GM23338 (cell line): ENCODE data around the gene C1QTNF5. TPM values are rescaled to one million over a fixed set of nuclear protein-coding genes. Genes with fewer than 3 reads are reported as not detected.

Experiments used
- ATAC-seq: fragments of 200-7000 bp; cut with Tn5 transposase; 3 replicates; pipeline ENCODE4 v1.9.1; 2020
- DNase-seq: peaks from one replicate; pipeline ENCODE4 v3.0.0-alpha.2; 2015; ENCODE audit warnings: low spot score
- H2AFZ ChIP-seq: fragments of 200-600 bp; sonication (generic); 2 replicates; pipeline ENCODE4 v1.8.0; 2016; ENCODE audit warnings: antibody characterized with exemption, mild to moderate bottlenecking, moderate library complexity
- H3F3A ChIP-seq: fragments of 200-600 bp; sonication (generic); replicated peaks from 2 replicates; pipeline ENCODE4 v1.8.0; 2017; ENCODE audit warnings: antibody characterized with exemption, mixed run types, low read depth
- H3K27ac ChIP-seq: fragments of 200-600 bp; sonication (generic); 2 replicates; pipeline ENCODE4 v1.6.1; 2016; ENCODE audit warnings: low read depth
- H3K27me3 ChIP-seq: fragments of 200-600 bp; sonication (generic); 2 replicates; pipeline ENCODE4 v1.8.0; 2016; ENCODE audit warnings: mild to moderate bottlenecking, mixed run types, moderate library complexity; ENCODE audit not compliant: insufficient read depth
- H3K36me3 ChIP-seq: fragments of 200-600 bp; sonication (generic); 2 replicates; pipeline ENCODE4 v1.8.0; 2016; ENCODE audit warnings: mild to moderate bottlenecking; ENCODE audit not compliant: insufficient read depth
- H3K4me1 ChIP-seq: fragments of 200-600 bp; sonication (generic); 2 replicates; pipeline ENCODE4 v1.8.0; 2016; ENCODE audit warnings: mild to moderate bottlenecking, moderate library complexity; ENCODE audit not compliant: insufficient read depth
- H3K4me2 ChIP-seq: fragments of 200-600 bp; sonication (generic); 2 replicates; pipeline ENCODE4 v1.7.1; 2017; ENCODE audit warnings: mixed run types
- H3K4me3 ChIP-seq: fragments of 200-600 bp; sonication (generic); 2 replicates; pipeline ENCODE4 v1.6.1; 2016; ENCODE audit warnings: mixed run types
- H3K79me2 ChIP-seq: fragments of 200-600 bp; sonication (generic); replicated peaks from 2 replicates; pipeline ENCODE4 v1.8.0; 2017; ENCODE audit warnings: mild to moderate bottlenecking; ENCODE audit not compliant: insufficient read depth
- H3K9me2 ChIP-seq: fragments of 200-600 bp; sonication (generic); 2 replicates; pipeline ENCODE4 v1.8.0; 2017; ENCODE audit not compliant: insufficient read depth
- H4K20me1 ChIP-seq: fragments of 200-600 bp; sonication (generic); replicated peaks from 2 replicates; pipeline ENCODE4 v1.8.0; 2017; ENCODE audit warnings: mild to moderate bottlenecking; ENCODE audit not compliant: insufficient read depth
- H3K27ac Mint-ChIP-seq: 2 replicates; pipeline ENCODE4 v1.8.0; 2020; ENCODE audit warnings: inconsistent platforms, mild to moderate bottlenecking, moderate library complexity, mixed read lengths
- H3K27me3 Mint-ChIP-seq: 3 replicates; pipeline ENCODE4 v1.8.0; 2022; ENCODE audit warnings: low read depth, mild to moderate bottlenecking, moderate library complexity, mixed read lengths, inconsistent platforms; ENCODE audit not compliant: insufficient read depth, poor library complexity
- H3K36me3 Mint-ChIP-seq: 3 replicates; pipeline ENCODE4 v1.8.0; 2021; ENCODE audit warnings: low read depth, mild to moderate bottlenecking, inconsistent platforms, moderate library complexity, mixed read lengths
- H3K4me1 Mint-ChIP-seq: 3 replicates; pipeline ENCODE4 v1.8.0; 2020; ENCODE audit warnings: mild to moderate bottlenecking, inconsistent platforms, mixed read lengths
- H3K4me3 Mint-ChIP-seq: 3 replicates; pipeline ENCODE4 v1.8.0; 2021; ENCODE audit warnings: moderate library complexity, mild to moderate bottlenecking, inconsistent platforms, mixed read lengths
- H3K9me3 Mint-ChIP-seq: 3 replicates; pipeline ENCODE4 v1.8.0; 2020; ENCODE audit warnings: moderate library complexity, mild to moderate bottlenecking, inconsistent platforms, mixed read lengths
- CREB1 ChIP-seq: fragments of 250-450 bp; sonication (Bioruptor Pico); IDR thresholded peaks from 2 replicates; pipeline ENCODE4 v1.5.0; 2020; ENCODE audit warnings: low read depth, mild to moderate bottlenecking, moderate library complexity
- EZH2 ChIP-seq: fragments of 200-600 bp; sonication (generic); IDR thresholded peaks from one replicate; pipeline ENCODE4 v1.8.0; 2017; ENCODE audit warnings: antibody characterized with exemption, mild to moderate bottlenecking, low read depth; ENCODE audit not compliant: unreplicated experiment
- EZH2phosphoT487 ChIP-seq: fragments of 200-600 bp; sonication (generic); IDR thresholded peaks from one replicate; pipeline ENCODE4 v1.8.1; 2018; ENCODE audit warnings: antibody characterized with exemption; ENCODE audit not compliant: unreplicated experiment
- JUNB ChIP-seq: IDR thresholded peaks from one replicate; pipeline ENCODE4 v1.6.1; 2016; ENCODE audit warnings: antibody characterized with exemption; ENCODE audit not compliant: unreplicated experiment
- POLR2AphosphoS5 ChIP-seq: IDR thresholded peaks from 2 replicates; pipeline ENCODE4 v1.6.1; 2016; ENCODE audit warnings: antibody characterized with exemption, low read depth
- ZNF114 ChIP-seq: fragments of 250-450 bp; sonication (Bioruptor Pico); IDR thresholded peaks from 2 replicates; pipeline ENCODE4 v1.5.0; 2020; ENCODE audit warnings: mild to moderate bottlenecking, moderate library complexity
- polyA plus RNA-seq: library from polyadenylated mRNA; unstranded; fragments of >200 nt; fragmentation: Nextera tagmentation; extraction: Ambion mirVana; gene quantifications from 2 replicates; pipeline ENCODE4 v1.2.1, GENCODE V29; 2016
- total RNA-seq: library from RNA; depleted of rRNA; stranded (reverse); fragments of >200 nt; shearing (Covaris generic); gene quantifications from 2 replicates; pipeline ENCODE4 v1.2.3, GENCODE V29; 2014
- TF ChIP-seq, protein P1 (sequence below): IDR thresholded peaks from 2 replicates; pipeline ENCODE4 v1.6.1; 2016; ENCODE audit warnings: antibody characterized with exemption
- TF ChIP-seq, protein P2 (sequence below): IDR thresholded peaks from one replicate; pipeline ENCODE4 v1.6.1; 2018; ENCODE audit warnings: antibody characterized with exemption; ENCODE audit not compliant: unreplicated experiment
- TF ChIP-seq, protein P3 (sequence below), 2 experiments: fragments of 200-600 bp in 1 of 2; sonication (generic) in 1 of 2; conservative IDR thresholded peaks; 2 replicates each; pipeline versions ENCODE4 v1.5.1 to v1.6.1; 2016 to 2017; ENCODE audit warnings: antibody characterized with exemption in 2 of 2, low read depth in 2 of 2, mild to moderate bottlenecking in 2 of 2, moderate library complexity in 1 of 2

Gene C1QTNF5
- total and polyA plus RNA-seq, 2 experiments from 2014 or later = 1.9 TPM

DNA sequence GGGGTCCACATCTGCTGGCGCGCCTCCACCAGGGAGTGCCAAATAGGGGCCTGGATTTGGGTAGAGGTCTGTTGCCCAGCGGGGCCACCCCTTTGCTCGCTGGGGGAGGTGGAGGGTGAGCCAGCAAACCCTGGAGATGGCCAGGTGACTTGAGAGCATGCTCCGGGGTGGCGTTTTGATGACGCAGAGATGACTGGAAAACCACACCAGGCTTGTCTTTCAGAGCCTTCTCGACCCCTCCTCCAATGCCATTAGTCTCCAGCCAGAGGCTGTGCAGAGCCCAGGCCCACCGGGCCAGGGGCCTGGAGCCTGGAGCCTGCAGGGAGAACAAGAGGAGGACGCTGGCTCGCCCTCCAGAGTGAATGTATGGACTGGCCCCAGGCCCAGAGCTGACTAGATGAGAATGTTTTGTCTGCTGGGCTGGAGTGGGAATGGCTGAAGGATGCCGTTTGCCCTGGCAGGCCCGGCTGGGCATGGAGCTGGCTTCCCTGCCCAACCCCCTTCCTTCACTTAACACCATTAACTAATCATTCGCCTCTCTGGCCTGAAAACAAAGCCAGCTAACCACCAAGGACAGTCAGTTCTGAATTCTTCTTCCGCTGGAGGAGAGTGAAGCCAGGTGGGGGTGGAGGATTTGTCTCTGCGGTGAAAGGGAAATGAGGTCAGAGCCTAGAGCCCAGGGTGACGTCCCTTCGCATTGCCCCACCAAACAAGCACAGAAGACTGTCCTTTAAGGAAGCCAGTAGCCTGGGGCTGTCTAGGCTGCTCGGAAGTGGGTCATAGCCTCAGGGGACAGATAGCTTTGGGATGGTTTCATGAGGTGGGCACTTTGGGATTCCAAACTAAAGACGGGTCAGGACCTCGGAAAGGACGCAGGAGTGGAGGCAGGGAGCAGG is 22.2 kb downstream of the C1QTNF5 start:
- H3K4me1 Mint-ChIP-seq = peaks cover 34% of the 10 kb centered on the region
- H3K9me3 Mint-ChIP-seq = no peaks in the 10 kb centered on the region
- peaks cover 48% of the 10 kb centered on the region for H3K4me1 ChIP-seq
- peak overlapping the region; percentile 49 for H2AFZ ChIP-seq
- peaks cover 7% of the 10 kb centered on the region; the same call in 1 of the 2 replicates for H4K20me1 ChIP-seq
- no peaks in the 10 kb centered on the region for H3K79me2 ChIP-seq
- no peaks in the 10 kb centered on the region for H3K9me2 ChIP-seq
- peak overlapping the region; percentile 26; the same call in 1 of the 2 replicates for H3K27ac ChIP-seq
- H3K4me3 ChIP-seq = peak overlapping the region; percentile 86
- peaks cover 22% of the 10 kb centered on the region for H3F3A ChIP-seq
- H3K27me3 ChIP-seq = peaks cover 42% of the 10 kb centered on the region
- H3K36me3 ChIP-seq = no peaks in the 10 kb centered on the region
- TF ChIP-seq JUNB = no peak
- TF ChIP-seq ZNF114 (CRISPR knock-in tag) = no peak
- peak; percentile 78 for TF ChIP-seq CREB1 (CRISPR knock-in tag)
- TF ChIP-seq, protein P1, sequence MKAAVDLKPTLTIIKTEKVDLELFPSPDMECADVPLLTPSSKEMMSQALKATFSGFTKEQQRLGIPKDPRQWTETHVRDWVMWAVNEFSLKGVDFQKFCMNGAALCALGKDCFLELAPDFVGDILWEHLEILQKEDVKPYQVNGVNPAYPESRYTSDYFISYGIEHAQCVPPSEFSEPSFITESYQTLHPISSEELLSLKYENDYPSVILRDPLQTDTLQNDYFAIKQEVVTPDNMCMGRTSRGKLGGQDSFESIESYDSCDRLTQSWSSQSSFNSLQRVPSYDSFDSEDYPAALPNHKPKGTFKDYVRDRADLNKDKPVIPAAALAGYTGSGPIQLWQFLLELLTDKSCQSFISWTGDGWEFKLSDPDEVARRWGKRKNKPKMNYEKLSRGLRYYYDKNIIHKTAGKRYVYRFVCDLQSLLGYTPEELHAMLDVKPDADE = no peak
- no peak; the same call in 1 of the 2 replicates for TF ChIP-seq POLR2AphosphoS5
- TF ChIP-seq EZH2 = no peak
- TF ChIP-seq, protein P2, sequence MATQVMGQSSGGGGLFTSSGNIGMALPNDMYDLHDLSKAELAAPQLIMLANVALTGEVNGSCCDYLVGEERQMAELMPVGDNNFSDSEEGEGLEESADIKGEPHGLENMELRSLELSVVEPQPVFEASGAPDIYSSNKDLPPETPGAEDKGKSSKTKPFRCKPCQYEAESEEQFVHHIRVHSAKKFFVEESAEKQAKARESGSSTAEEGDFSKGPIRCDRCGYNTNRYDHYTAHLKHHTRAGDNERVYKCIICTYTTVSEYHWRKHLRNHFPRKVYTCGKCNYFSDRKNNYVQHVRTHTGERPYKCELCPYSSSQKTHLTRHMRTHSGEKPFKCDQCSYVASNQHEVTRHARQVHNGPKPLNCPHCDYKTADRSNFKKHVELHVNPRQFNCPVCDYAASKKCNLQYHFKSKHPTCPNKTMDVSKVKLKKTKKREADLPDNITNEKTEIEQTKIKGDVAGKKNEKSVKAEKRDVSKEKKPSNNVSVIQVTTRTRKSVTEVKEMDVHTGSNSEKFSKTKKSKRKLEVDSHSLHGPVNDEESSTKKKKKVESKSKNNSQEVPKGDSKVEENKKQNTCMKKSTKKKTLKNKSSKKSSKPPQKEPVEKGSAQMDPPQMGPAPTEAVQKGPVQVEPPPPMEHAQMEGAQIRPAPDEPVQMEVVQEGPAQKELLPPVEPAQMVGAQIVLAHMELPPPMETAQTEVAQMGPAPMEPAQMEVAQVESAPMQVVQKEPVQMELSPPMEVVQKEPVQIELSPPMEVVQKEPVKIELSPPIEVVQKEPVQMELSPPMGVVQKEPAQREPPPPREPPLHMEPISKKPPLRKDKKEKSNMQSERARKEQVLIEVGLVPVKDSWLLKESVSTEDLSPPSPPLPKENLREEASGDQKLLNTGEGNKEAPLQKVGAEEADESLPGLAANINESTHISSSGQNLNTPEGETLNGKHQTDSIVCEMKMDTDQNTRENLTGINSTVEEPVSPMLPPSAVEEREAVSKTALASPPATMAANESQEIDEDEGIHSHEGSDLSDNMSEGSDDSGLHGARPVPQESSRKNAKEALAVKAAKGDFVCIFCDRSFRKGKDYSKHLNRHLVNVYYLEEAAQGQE = no peak
- no peak for TF ChIP-seq EZH2phosphoT487
- peaks cover 3% of the 10 kb centered on the region; the same call in 1 of the 3 replicates for H3K36me3 Mint-ChIP-seq
- peaks cover 56% of the 10 kb centered on the region for H3K27me3 Mint-ChIP-seq
- no peak for ATAC-seq
- peak overlapping the region; percentile 91 for H3K27ac Mint-ChIP-seq
- peak overlapping the region; percentile 98 for H3K4me2 ChIP-seq
- peak overlapping the region; percentile 54 for H3K4me3 Mint-ChIP-seq
- DNase-seq = peak; percentile 76

DNA sequence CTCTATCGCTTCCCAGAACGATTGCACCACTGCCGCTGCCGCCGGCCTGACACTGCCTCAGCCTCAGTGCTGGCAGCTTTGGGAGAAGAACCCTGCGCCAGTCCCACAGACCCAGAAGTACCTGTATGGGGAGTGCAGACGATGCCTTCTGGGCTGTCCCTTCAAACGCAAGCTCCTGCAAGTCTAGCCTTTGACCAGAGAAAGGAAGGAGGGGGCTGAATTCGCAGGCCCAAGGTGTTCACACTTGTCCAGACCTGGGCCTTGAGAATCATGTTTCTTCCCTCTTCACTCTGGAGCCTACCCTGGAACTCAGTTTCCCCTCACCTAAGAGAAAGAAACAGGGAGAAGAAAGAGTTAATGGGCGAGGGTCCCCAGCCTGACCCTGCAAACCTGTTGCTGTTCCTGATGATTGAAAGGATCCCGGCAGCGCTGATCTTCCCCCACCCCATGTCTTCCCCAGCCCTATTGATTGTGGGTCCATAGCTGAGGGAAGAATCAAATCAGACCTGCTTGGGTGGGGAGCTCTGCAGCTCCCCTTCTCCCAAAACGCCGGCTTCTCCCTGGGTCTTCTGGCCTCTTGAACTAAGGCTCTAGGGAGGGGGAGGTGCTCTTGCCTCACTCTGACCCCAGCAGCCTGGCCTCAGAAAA is 23.0 kb downstream of the C1QTNF5 start:
- Histone ChIP-seq H3K4me1 (peaks cover 48% of the 10 kb centered on the region), H3K27me3 (peaks cover 42% of the 10 kb centered on the region), H3F3A (peaks cover 22% of the 10 kb centered on the region), H3K36me3 (no peaks in the 10 kb centered on the region), H4K20me1 (peaks cover 7% of the 10 kb centered on the region; the same call in 1 of the 2 replicates), H2AFZ (peak overlapping the region; percentile 49), H3K27ac (no peak overlapping the region), H3K79me2 (no peaks in the 10 kb centered on the region), H3K4me3 (peak overlapping the region; percentile 86), H3K4me2 (peak overlapping the region; percentile 98), H3K9me2 (no peaks in the 10 kb centered on the region)
- DNase-seq (no peak), ATAC-seq (peak; percentile 1)
- no peaks in the 10 kb centered on the region for H3K9me3 Mint-ChIP-seq
- H3K27me3 Mint-ChIP-seq = peaks cover 56% of the 10 kb centered on the region
- peak overlapping the region; percentile 54 for H3K4me3 Mint-ChIP-seq
- no peak for TF ChIP-seq ZNF114 (CRISPR knock-in tag)
- TF ChIP-seq, protein P2 = no peak
- no peak for TF ChIP-seq CREB1 (CRISPR knock-in tag)
- TF ChIP-seq, protein P3, sequence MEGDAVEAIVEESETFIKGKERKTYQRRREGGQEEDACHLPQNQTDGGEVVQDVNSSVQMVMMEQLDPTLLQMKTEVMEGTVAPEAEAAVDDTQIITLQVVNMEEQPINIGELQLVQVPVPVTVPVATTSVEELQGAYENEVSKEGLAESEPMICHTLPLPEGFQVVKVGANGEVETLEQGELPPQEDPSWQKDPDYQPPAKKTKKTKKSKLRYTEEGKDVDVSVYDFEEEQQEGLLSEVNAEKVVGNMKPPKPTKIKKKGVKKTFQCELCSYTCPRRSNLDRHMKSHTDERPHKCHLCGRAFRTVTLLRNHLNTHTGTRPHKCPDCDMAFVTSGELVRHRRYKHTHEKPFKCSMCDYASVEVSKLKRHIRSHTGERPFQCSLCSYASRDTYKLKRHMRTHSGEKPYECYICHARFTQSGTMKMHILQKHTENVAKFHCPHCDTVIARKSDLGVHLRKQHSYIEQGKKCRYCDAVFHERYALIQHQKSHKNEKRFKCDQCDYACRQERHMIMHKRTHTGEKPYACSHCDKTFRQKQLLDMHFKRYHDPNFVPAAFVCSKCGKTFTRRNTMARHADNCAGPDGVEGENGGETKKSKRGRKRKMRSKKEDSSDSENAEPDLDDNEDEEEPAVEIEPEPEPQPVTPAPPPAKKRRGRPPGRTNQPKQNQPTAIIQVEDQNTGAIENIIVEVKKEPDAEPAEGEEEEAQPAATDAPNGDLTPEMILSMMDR (conservative IDR thresholded peaks at IDR 0.05; ENCODE audit: low read depth in 2 of 2) = no peak
- peaks cover 3% of the 10 kb centered on the region; the same call in 1 of the 3 replicates for H3K36me3 Mint-ChIP-seq
- no peak overlapping the region for H3K27ac Mint-ChIP-seq
- H3K4me1 Mint-ChIP-seq = peaks cover 34% of the 10 kb centered on the region
